Skeletal muscle cell (primary cell): ENCODE data around the gene KIR3DL3.
"Not testable (repeated sequence)": the region's sequence is repeated elsewhere in the genome, so short reads cannot be mapped to it uniquely, and the experiment has no call there.

Experiments used
- DNase-seq: peaks from one replicate; pipeline ENCODE4 v3.0.0-alpha.2; 2010; ENCODE audit warnings: low read depth
- H3K4me3 ChIP-seq: 2 replicates; pipeline ENCODE4 v1.5.1; 2011; ENCODE audit warnings: low read depth, mild to moderate bottlenecking, control low read depth, low read length, moderate library complexity

KIR3DL3 gene

DNA sequence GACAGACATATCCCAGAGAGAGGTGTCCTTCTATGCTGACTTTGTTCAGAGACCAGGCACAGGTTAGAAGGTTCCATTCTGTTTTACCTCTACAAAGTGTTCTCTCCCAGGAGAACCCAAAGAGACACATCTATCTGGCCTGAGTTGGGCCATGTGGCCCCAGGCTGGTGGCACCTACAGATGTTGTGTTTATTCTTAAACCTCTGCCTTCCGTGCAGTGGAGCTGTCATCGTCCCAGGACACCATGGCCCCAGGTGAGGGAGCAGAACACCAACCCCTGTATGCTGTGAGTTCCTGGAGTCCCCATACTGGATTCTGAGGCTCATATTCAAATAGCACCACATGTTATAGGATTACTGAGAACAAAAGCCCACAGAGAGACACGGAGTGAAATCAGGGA is 3.9 kb downstream of the KIR3DL3 start:
- no peak for DNase-seq

DNA sequence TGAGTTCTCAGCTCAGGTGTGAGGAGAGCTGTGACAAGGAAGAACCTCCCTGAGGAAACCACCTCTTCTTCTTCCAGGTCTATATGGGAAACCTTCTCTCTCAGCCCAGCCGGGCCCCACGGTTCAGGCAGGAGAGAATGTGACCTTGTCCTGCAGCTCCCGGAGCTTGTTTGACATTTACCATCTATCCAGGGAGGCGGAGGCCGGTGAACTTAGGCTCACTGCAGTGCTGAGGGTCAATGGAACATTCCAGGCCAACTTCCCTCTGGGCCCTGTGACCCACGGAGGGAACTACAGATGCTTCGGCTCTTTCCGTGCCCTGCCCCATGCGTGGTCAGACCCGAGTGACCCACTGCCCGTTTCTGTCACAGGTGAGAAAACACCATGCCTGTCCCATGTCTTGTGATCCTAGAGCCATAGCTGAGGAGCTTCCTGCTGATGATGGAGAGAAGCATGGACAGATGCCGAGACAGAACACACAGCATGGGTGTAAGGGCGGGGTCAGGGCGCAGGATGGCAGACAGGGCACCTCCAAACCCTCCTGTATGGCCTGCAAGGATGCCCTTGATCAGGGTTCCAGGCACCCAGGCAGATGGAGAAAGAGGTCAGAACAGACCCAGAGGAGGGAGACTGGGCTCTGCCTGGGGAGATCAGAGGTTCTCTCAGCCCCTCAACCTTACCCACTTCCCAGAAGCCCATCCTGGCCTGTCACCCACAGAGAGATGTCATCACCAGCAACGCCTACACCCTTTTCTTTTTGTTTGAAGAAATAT is 5.4 kb downstream of the KIR3DL3 start:
- no peak for DNase-seq
- H3K4me3 ChIP-seq: no peak overlapping the region

More for the DNA sequence above, 3.9 kb downstream of the KIR3DL3 start:
- no peak overlapping the region for H3K4me3 ChIP-seq

DNA sequence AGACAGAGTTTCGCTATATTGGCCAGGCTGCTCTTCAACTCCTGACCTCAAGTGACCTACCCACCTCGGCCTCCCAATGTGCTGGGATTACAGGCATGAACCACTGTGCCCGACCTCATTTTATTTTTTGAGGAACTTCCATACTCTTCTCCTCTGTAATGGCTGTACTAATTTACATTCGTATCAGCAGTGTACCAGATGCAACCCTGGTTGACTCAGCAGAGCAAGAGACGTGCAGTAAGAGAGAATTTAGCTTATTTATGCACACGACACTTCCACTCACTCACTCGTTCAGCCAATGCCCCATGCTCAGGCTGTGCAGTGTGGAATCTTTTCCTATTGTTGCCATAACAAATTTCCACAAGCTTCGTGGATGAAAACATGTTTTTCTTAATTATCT is 6.9 kb downstream of the KIR3DL3 start:
- H3K4me3 ChIP-seq: no peak overlapping the region
- no peak for DNase-seq

DNA sequence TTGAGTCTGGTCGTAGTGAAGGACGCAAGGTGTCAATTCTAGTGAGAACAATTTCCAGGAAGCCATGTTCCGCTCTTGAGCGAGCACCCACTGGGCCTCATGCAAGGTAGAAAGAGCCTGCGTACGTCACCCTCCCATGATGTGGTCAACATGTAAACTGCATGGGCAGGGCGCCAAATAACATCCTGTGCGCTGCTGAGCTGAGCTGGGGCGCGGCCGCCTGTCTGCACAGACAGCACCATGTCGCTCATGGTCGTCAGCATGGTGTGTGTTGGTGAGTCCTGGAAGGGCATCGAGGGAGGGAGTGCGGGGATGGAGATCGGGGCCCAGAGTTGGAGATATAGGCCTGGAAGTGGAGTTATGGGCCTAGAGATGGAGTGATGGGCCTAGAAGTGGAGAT is 14.1 kb downstream of the KIR3DL3 start, which contains the start of gene KIR2DL3:
TSS of gene KIR2DL3 (plus strand) at position 208 of the 400 bp plus-strand sequence. CDS start at position 241, 33 bp downstream.
- not testable (repeated sequence) for DNase-seq, H3K4me3 ChIP-seq

DNA sequence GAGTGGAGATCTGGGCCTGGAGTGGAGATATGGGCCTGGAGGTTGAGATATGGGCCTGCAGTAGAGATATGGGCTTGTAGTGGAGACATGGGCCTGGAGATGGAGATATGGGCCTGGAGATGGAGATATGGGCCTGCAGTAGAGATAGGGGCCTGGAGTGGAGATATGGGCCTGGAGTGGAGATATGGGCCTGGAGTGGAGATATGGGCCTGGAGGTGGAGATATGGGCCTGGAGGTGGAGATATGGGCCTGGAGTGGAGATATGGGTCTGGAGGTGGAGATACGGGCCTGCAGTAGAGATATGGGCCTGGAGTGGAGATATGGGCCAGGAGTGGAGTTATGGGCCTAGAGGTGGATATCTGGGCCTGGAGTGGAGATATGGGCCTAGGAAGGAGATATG is 14.5 kb downstream of the KIR3DL3 start:
- no peak for DNase-seq
- no peak overlapping the region for H3K4me3 ChIP-seq

DNA sequence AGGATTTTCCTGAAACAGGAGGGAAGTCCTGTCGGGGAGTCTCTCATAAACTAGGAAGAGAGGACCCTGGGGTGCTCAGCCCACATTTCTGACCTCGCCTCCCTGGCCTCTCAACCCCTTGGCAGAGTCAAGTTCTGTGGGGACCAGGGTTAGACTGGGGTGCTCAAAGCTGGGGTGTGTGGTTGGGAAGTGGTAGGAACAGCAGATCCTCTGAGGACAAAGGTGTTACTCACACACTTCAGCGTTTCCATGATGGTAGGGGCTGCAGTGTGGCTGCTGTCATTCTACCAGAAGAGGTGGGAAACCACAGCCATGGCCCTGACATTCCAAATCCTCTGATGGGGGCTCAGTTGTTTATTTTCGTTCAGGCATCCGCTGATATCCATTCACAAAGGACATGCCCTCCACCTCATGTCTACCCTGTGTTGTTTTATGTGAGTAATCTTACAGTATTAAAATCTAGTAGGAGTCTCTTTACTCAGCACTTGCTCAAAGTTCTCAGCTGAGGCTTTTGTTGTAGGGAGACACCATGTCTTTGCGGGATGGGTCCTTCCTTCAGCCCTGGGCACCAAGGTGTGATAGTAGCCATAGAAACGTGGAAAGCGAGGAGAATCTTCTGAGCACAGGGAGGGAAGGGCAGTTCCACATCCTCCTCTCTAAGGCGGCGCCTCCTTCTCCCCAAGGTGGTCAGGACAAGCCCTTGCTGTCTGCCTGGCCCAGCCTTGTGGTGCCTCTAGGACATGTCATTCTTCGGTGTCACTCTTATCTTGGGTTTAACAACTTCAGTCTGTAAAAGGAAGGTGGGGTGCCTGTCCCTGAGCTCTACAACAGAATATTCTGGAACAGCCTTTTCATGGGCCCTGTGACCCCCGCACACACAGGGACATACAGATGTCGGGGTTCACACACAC is 15.6 kb downstream of the KIR3DL3 start:
- DNase-seq: no peak
- no peak overlapping the region for H3K4me3 ChIP-seq

DNA sequence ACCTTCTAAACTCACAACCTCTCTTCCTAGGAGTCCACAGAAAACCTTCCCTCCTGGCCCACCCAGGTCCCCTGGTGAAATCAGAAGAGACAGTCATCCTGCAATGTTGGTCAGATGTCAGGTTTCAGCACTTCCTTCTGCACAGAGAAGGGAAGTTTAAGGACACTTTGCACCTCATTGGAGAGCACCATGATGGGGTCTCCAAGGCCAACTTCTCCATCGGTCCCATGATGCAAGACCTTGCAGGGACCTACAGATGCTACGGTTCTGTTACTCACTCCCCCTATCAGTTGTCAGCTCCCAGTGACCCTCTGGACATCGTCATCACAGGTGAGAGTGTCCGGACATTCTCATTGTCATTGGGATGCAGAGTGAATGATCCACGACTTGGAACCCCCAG is 17.7 kb downstream of the KIR3DL3 start:
- DNase-seq, H3K4me3 ChIP-seq: not testable (repeated sequence)

DNA sequence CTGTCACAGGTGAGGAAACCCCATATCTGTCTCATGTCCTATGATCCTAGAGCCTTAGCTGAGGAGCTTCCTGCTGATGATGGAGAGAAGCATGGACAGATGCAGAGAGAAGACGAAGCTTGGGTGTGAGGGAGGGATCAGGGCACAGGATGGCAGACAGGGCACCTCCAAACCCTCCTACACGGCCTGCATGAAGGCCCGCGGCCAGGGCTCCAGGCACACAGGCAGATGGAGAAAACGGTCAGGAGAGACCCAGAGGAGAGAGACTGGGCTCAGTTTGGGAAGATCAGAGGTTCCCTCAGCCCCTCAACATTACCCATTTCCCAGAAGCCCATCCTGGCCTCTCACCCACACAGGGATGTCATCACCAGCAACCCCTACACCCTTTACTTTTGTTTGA is 19.8 kb downstream of the KIR3DL3 start:
- not testable (repeated sequence) for H3K4me3 ChIP-seq, DNase-seq

DNA sequence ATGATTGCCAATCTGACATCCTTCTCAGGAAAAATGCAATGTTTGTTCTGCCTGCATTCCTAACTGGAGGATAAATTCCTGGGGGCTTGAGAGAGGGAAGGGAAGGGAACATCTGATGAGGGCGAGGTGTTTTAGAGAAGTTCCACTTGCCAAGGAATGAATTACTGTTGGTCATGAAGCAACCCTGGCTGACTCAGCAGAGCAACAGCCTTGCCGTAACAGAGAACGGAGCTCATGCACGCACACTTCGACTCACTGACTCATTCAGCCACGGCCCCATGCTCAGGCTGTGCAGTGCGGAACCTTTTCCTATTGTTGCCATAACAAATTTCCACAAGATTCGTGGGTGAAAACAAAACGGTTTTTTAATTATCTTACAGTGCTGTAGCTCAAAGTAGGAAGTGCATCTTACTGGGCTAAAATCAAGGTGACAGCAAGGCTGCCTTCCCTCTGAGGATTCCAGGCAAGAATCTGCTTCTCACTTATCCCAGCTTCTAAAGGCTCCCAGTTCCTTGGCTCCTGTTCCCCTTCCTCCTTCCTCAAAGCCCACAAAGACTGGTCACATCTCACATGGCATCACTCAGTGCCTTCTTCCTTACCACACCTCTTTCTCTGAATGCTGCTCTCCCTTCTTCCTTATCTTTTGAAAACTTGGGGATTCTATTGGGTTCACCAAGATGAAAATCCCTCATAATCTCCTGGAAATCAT is 23.5 kb downstream of the KIR3DL3 start:
- not testable (repeated sequence) for DNase-seq, H3K4me3 ChIP-seq

DNA sequence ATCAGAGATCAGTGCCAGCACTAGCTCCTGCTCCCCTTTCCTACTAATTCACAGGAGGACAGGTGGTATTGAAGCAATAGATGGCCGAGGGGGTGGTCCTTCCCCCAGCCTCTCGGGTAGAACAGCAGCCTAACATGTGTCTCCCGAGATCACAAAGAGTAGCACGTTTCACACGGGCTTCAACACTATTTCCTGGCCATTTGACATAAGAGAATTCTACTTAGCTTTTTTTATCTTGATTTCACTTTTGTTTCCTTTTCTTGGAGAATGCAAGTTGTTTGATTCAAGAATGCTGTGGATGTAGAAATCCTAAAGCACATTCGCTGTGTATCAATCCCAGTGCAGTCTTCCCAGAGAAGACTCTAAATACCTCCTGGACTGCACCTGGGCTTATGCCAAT is 26.0 kb downstream of the KIR3DL3 start:
- DNase-seq, H3K4me3 ChIP-seq: not testable (repeated sequence)

DNA sequence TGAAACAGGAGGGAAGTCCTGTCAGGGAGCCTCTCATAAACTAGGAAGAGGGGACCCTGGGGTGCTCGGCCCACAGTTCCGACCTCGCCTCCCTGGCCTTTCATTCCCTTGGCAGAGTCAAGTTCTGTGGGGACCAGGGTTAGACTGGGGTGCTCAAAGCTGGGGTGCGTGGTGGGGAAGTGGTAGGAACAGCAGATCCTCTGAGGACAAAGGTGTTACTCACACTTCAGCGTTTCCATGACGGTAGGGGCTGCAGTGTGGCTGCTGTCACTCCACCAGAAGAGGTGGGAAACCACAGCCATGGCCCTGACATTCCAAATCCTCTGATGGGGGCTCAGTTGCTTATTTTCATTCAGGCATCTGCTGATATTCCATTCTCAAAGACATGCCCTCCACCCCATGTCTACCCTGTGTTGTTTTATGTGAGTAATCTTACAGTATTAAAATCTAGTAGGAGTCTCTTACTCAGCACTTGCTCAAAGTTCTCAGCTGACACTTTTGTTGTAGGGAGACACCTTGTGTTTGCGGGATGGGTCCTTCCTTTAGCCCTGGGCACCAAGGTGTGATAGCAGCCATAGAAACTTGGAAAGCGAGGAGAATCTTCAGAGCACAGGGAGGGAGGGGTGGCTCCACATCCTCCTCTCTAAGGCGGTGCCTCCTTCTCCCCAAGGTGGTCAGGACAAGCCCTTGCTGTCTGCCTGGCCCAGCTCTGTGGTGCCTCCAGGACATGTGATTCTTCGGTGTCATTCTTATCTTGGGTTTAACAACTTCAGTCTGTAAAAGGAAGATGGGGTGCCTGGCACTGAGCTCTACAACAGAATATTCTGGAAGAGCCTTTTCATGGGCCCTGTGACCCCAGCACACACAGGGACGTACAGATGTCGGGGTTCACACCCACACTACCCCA is 32.2 kb downstream of the KIR3DL3 start:
- H3K4me3 ChIP-seq, DNase-seq: not testable (repeated sequence)

DNA sequence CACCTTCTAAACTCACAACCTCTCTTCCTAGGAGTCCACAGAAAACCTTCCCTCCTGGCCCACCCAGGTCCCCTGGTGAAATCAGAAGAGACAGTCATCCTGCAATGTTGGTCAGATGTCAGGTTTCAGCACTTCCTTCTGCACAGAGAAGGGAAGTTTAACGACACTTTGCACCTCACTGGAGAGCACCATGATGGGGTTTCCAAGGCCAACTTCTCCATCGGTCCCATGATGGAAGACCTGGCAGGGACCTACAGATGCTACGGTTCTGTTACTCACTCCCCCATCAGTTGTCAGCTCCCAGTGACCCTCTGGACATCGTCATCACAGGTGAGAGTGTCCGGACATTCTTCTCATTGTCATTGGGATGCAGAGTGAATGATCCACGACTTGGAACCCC is 34.3 kb downstream of the KIR3DL3 start:
- not testable (repeated sequence) for H3K4me3 ChIP-seq, DNase-seq

DNA sequence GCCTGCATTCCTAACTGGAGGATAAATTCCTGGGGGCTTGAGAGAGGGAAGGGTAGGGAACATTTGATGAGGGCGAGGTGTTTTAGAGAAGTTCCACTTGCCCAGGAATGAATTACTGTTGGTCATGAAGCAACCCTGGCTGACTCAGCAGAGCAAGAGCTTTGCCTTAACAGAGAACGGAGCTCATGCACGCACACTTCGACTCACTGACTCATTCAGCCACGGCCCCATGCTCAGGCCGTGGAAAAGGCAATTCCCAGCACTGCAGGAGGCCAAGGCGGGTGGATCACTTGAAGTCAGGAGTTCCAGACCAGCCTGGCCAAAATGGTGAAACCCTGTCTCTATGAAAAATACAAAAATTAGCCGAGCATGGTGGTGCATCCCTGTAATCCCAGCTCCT is 40.0 kb downstream of the KIR3DL3 start:
- not testable (repeated sequence) for H3K4me3 ChIP-seq, DNase-seq

DNA sequence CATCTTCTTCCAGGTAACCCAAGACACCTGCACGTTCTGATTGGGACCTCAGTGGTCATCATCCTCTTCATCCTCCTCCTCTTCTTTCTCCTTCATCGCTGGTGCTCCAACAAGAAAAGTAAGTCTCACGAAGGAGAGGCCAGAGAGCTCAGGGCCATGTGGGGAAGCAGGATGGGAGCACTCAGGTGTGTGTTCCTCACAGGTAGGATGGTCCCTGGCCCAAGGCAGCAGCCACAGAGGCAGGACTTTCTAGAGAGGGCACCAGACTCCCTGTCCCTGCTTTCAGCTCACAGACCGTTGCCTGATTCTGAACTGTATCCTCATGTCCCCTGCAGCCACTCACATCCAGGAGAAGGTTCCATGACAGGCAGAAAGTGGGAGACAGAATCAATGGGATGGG is 42.2 kb downstream of the KIR3DL3 start:
- H3K4me3 ChIP-seq, DNase-seq: not testable (repeated sequence)

DNA sequence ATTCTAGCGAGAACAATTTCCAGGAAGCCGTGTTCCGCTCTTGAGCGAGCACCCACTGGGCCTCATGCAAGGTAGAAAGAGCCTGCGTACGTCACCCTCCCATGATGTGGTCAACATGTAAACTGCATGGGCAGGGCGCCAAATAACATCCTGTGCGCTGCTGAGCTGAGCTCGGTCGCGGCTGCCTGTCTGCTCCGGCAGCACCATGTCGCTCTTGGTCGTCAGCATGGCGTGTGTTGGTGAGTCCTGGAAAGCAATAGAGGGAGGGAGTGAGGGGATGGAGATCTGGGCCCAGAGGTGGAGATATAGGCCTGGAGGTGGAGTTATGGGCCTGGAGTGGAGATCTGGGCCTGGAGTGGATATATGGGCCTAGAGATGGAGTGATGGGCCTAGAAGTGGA is 45.4 kb downstream of the KIR3DL3 start, which contains the start of gene KIR2DL1:
TSS of gene KIR2DL1 (plus strand) at position 148 of the 400 bp plus-strand sequence. CDS start at position 206, 58 bp downstream.
- not testable (repeated sequence) for H3K4me3 ChIP-seq, DNase-seq

DNA sequence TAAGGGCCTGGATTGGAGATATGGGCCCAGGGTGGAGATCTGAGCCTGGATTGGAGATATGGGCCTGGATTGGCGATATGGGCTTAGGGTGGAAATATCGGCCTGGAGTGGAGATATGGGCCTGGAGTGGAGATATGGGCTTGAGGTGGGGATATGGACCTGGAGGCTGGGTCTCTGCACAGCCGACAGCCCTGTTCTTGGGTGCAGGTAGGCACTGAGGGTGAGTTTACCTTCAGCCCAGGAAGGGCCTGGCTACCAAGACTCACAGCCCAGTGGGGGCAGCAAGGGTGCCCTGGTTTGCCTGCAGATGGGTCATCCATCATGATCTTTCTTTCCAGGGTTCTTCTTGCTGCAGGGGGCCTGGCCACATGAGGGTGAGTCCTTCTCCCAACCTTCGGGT is 46.3 kb downstream of the KIR3DL3 start:
- not testable (repeated sequence) for H3K4me3 ChIP-seq, DNase-seq

DNA sequence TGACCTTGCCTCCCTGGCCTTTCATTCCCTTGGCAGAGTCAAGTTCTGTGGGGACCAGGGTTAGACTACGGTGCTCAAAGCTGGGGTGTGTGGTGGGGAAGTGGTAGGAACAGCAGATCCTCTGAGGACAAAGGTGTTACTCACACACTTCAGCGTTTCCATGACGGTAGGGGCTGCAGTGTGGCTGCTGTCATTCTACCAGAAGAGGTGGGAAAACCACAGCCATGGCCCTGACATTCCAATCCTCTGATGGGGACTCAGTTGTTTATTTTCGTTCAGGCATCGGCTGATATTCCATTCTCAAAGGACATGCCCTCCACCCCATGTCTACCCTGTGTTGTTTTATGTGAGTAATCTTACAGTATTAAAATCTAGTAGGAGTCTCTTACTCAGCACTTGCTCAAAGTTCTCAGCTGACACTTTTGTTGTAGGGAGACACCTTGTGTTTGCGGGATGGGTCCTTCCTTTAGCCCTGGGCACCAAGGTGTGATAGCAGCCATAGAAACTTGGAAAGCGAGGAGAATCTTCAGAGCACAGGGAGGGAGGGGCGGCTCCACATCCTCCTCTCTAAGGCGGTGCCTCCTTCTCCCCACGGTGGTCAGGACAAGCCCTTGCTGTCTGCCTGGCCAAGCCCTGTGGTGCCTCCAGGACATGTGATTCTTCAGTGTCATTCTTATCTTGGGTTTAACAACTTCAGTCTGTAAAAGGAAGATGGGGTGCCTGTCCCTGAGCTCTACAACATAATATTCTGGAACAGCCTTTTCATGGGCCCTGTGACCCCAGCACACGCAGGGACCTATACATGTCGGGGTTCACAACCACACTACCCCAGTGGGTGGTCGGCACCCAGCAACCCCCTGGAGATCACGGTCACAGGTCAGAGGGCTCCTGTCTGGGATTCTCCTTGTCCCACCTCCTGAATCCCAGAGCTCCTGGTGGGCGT is 47.0 kb downstream of the KIR3DL3 start:
- not testable (repeated sequence) for DNase-seq, H3K4me3 ChIP-seq

DNA sequence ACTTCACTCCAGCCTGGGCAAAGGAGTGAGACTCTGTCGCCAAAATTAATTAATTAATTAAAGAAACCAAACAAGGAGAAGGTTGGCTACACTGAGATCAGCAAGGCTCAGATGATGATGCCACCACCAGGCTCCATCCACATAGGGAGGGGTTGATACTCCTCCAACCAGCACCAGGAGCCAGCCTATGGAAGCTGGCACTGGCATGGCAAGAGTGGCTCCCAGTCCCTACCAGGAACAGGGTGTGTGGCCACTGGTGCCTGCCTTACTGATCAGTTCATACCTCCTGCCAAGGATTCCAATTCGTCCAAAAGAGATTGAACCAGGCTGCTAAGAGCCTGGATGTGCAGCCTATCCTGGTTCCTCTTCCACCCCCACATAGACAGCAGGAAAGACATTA is 48.4 kb downstream of the KIR3DL3 start:
- H3K4me3 ChIP-seq, DNase-seq: not testable (repeated sequence)
